ENCODE data around the gene CCL19.
"Not testable (repeated sequence)": the region's sequence is repeated elsewhere in the genome, so short reads cannot be mapped to it uniquely, and the experiment has no call there.

Gene CCL19
- 0 reads per million in 4 donors for total RNA-seq

DNA sequence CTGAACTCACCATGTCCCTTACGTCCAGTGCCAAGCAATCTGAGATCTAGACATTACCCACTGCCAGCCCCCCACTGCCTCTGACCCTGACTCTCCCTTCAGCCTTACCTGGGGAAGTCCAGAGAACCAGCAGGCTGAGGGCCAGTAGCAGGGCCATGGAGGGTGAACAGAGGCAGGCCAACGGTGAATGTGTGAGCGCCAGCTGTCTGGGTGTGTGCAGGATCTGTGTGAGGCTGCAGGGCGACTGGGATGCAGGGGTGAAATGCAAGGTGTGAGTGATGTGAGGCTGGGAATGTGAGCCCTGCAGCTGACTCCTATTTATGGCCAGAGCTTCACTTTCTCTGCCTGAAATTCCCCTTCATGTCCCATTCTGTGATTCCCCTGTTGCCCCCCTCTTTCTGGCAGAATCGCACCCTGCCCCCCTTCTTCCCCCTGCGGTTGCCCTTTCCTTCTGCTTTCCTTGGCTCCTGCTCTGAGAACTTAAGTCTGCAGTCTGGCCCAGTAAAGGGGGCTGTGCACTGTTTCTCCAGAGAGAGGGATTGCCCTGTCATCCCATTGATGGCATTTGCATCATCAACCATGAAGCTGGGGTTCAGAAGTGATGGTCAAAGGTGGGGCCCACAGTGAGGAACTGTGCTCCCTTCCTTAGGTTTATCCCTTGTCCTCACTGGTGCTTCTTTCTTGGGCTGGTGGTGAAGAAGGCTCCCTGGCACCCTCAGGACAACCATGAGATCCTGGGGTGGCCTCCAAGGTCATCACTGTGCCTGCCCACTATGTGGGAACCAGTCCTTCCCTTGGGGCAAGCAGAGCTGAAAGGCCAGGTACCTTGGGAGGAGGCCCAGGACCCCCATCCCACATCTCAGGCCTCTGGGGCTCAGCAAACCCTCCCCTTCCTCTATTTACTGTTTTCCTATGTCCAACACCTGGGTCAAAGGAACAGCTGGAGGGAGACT lies at the start of gene CCL19:
Gene CCL19 (minus strand): TSS at position 294 of the 953 bp plus-strand sequence. CDS start 137 bp downstream, at position 157.
- DNase-seq, result no peak

DNA sequence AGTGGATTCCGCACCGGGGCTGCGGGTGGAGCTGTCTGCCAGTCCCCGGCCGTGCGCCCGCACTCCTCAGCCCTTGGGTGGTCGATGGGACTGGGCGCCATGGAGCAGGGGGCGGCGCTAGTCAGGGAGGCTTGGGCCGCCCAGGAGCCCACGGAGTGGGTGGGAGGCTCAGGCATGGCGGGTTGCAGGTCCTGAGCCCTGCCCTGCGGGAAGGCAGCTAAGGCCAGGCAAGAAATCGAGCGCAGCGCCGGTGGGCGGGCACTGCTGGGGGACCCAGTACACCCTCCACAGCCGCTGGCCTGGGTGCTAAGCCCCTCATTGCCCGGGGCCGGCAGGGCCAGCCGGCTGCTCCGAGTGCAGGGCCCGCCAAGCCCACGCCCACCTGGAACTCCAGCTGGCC lies 49.1 kb upstream of the CCL19 start:
- not testable (repeated sequence) for DNase-seq

DNA sequence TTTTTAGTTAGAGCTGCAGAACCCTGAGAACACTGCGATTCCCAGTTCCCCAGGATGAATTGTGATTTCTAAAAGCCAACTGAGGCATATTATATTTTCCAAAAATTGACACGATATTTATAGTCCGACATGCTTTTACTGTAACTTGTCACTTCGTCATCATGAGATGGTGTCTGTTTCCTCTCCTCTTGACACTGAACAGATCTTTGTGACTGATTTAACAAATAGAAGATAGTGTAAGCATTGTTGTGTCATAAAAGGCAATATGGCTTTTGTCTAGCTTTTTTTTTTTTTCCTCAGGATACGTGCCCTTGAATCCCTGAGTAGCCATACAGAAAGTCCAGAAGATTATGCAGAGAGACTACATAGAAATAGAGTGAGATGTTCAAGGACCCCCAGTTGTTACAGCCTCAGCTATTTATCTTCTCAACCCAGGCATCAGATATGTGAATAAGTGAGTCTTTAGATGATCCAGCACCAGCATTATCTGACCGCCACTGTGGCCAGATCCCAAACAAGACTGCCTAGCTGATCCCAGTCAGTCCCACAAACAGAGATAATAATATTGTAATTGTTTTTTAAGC lies 46.7 kb upstream of the CCL19 start:
- no peak for DNase-seq

DNA sequence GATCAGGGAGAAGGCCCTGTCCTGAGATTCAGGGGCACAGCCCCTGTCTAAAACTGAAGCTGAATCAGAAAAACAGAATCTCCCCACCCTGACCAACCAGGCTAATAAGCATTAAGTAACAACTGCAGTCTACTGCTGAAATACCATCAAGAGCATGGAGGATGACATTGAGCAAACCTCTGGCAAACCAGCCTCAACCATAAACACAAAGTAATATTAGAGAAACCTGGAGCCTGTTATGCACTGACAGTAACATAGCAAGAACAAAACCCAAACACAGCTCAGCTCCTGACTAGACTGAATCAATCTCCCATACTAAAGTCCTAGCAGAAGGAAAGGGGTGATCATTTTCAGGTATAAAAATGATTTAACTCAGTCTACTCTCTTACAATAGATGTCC lies 43.6 kb upstream of the CCL19 start:
- no peak for DNase-seq

DNA sequence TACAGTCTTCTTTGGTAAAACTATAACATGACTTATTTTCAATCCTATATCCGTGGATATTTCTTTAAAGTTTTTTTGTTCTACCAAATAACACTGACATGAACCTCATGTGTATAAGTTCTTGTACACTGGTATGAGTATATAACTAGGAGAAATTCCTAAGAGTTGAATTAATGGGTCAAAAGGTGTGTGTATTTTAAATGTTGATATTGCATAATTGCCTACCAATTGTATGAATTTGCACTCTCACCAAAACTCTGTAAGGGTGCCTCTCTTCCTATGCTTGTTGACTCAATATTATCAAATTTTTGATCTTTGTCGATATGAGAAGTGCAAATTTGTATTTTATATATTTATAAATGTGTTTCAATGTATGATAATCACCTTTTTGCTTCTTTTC lies 41.8 kb upstream of the CCL19 start:
- no peak for DNase-seq

DNA sequence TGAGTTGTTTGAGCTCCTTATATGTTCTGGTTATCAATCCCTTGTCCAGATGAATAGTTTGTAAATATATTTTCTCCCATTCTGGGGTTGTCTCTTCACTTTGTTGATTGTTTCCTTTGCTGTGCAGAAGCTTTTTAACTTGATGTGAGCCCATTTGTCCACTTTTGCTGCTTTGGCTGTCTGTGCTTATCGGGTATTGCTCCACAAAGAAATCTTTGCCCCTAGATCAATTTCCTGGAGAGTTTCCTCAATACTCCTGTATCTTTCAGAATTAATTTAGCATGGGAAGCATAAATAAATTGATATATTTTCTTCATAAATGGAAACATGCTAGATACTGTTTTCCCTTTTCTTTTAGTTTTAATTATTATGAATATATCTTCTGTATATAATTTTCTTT lies 41.4 kb upstream of the CCL19 start:
- DNase-seq, result no peak

DNA sequence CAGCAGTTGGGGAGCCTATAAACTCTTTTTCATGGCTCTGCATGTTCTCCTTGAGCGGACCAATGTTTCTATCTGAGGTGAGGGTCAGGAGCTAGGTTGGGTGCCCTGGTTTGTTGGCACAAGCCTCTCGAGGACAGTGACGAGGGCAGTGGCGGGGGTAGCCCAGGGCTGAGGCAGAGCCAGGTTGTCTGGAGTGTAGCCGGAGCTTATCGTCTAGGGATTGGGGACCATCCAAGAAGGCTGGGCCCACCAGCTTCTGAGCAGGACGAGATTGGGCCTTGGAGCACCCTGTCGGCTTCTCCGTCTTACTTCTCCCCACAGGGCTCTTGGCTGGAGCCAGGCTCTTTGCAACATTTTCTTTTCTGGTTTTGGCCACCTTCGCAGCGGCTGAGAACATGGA lies 32.1 kb upstream of the CCL19 start:
- DNase-seq, result no peak

DNA sequence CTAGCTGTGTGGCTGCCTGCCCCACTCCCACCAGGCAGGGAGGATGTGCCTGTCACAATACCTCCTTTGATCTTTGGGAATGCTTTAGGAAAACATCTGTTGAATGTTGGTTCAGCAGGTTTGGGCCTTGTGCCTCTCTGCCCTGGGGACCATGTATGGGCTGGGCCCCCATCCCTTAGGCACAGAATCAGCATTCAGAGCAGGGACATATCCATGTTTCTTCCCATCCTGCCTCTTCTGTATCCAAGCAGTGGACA lies 28.6 kb upstream of the CCL19 start:
- not testable (repeated sequence) for DNase-seq

DNA sequence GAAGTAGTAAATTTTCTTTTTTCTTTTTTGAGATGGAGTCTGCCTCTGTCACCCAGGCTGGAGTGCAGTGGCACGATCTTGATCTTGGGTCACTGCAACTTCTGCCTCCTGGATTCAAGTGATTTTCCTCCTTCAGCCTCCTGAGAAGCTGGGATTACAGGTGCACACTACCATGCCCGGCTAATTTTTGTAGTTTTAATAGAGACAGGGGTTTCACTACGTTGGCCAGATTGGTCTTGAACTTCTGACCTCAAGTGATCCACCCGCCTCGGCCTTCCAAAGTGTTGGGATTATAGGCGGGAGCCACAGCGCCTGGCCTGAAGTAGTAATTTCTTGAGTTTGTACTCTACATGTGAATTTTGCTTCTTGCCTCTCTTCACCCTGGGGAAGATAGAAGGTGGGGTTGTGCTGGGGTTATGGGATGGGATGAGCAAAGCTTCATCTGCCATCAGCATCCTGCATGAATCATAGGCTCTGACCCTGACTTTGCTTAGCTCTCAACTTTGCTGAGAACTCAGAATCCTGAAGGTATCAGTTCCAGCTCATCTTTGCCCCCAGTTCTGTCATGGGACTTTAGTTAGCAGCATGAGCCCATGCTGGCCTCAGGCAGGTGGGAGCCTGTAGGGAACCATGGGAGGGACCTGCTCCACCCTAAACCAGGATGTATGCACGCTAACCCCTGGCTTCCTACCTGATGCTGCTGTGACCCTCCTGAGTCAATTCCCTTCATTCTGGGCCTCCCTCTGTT lies 28.1 kb upstream of the CCL19 start:
- no peak for DNase-seq

DNA sequence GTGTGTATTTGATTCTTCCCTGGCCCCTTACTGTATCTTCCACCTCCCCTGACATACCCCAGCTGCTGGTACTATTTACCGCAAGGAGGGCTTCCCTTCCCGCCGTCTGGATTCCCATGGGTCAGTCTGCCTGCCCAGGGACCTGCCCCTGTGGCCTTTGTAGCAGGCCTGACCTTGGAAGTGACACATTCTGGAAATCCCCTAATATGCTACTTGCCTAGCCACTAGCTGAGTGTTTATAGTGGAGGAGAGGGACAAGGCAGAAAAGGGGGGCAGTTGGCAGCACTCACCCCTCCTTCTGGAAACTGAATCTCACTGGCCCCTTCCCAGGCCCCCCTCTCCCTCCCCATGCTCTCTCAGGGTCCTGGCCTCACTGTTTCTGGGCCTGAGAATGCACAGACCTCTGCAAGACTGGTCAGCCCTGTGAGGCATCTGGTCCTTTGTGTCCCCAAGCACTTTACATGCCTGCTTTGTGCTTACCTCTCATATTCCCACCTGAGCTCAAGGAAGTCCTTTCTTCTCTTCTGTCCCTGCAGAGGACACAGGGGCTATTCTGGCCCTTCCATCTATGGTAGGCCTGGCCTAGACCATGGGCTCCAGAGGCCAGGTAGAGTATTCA lies 27.0 kb upstream of the CCL19 start:
- DNase-seq, result no peak

DNA sequence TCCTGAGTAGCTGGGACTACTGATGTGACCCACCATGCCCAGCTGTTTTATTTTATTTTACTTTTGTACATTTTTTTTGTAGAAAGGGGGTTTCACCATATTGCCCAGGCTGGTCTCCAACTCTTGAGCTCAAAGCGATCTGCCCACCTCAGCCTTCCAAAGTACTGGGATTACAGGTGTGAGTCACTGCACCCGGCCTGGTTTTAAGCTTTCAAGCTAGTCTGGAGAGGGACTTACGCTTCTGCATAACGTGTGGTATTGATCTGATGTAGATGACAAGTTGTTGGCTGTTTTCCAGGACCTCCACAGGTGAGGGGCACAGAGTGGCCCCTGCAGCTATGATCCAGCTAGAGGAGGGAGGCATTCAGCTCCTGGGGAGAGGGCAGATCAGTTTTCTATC lies 25.6 kb upstream of the CCL19 start:
- DNase-seq, result no peak

DNA sequence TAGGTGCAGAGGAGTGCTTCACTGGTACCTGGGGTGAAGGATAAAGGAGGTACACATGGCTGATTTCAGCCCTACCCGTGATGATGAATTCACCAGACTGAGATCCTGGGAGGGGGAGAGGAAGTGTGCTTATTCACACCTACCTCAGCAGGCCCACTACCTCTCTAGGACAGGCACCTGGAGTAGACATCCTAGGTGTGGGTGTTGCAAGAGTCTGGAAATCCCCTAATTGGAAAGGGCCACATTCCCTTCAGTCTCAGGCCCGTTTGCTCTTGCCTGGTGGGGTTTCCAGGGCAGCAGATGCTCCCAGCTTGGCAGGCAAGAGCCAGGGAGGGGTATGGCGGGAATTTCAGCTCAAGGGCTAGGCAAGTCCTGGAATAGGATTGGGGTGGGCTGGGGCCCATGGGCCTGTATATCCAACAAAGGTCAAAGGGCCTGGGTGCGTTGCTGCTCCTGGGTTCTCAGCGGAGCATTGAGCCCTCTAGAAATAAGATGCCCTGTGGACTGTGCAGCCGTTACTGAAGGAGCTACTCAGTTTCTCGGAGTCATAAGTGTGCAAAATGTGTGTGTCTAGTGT lies 24.7 kb upstream of the CCL19 start:
- no peak for DNase-seq

DNA sequence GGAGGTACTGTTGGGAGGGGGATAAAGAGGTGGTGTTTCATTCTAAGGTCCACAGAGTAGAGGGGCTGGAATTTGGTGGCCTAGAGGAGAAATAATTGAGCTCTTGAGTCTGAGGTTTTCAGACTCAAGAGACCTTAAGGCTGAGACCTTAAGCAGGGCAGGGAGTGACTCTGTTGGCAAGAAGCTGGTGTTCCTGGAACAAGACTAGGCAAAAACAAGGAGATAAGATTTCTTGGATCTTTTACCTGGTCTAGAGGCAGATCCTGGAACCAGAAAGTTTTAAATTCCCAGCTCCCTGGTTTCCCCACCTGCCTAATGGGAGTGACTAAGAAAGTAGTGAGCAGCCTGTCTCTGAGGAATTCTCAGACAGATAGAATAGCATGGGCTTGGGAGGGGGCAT lies 22.9 kb upstream of the CCL19 start:
- DNase-seq, result no peak

DNA sequence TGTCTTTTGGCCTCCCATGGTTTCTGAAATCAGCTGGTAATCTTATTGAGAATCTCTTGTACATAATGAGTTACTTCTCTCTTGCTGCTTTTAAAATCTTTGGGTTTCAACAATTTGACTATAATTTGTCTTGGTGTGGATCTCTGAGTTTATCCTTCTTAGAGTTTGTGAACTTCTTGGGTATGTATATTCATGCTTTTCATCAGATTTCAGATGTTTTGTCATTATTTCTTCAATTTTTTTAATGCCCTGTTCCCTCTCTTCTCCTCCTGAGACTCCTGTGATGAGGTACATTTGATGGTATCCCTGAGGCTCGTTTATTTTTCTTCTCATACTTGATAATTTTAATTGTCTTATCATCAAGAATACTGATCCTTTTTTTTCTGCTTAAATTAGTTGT lies 21.1 kb upstream of the CCL19 start:
- no peak for DNase-seq

DNA sequence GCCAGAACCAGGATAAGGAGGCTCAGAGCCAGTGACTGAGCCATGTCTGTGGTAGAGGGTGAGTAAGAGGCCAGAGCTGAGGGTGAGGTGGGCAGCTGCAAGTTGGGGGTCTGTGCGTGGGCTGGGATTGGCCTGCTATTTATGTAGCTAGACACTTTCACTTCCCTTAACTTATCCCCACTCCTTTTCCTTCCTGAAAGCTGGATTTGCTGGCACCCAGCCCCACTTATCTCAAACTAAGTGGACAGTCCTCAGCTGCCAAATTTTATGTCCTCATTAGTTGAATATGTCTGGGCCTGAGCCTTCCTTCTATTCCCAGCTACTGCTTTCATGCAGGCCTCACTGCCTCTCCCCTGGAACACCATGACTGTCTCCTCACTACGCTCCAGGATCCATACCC lies 18.9 kb upstream of the CCL19 start, which contains the start of gene CCL21:
Gene CCL21 (minus strand): TSS at position 114 of the 400 bp plus-strand sequence. CDS start 70 bp downstream, at position 44.
- no peak for DNase-seq

DNA sequence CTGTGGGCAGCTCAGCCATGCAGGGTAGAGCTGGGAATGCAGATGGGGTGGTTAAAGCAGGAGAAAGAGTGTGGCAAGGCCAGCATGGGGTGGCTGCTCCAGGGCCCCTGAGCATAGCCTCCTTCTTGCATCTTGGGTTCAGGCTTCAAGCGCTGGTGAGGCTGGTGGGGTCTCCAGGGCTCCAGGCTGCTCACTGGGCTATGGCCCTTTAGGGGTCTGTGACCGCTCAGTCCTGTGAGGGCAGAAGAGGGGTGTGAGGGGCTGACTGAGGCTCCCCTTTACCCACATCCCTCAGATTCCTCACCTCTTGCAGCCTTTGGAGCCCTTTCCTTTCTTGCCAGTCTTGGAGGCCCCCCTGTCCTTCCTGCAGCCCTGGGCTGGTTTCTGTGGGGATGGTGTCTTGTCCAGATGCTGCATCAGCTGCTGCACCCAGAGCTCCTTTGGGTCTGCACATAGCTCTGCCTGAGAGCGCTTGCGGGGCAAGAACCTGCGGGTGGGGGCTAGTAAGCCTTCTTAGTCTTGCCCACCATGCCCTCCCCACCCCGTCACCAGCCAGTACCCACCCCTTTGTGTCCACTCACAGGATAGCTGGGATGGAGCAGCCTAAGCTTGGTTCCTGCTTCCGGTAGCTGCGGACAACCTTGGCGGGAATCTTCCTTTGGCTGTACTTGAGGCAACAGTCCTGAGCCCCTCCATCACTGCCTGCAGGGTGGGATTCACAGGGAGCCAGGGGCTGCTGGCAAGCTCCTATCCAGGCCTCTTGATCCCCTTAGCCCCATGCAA lies 18.3 kb upstream of the CCL19 start:
- DNase-seq, result no peak

DNA sequence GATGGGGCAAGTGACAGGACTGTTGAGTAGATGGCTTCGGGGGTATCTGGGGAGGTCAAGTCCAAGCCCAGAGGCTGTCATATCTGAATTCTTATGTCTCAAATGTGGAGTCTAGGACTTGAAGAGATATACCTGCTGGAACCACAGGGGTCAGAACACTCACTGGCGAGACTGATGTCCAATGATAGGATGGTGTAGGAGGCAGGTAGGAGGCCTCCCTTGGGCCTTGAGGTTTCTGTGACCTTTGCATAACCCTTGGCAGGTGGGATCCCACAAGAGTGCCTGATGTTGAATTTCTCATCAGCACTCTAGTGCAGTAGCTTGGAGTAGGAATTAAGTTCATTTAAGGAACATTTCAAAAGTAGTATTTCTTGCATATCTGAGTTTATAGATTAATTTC lies 16.1 kb upstream of the CCL19 start:
- no peak for DNase-seq

DNA sequence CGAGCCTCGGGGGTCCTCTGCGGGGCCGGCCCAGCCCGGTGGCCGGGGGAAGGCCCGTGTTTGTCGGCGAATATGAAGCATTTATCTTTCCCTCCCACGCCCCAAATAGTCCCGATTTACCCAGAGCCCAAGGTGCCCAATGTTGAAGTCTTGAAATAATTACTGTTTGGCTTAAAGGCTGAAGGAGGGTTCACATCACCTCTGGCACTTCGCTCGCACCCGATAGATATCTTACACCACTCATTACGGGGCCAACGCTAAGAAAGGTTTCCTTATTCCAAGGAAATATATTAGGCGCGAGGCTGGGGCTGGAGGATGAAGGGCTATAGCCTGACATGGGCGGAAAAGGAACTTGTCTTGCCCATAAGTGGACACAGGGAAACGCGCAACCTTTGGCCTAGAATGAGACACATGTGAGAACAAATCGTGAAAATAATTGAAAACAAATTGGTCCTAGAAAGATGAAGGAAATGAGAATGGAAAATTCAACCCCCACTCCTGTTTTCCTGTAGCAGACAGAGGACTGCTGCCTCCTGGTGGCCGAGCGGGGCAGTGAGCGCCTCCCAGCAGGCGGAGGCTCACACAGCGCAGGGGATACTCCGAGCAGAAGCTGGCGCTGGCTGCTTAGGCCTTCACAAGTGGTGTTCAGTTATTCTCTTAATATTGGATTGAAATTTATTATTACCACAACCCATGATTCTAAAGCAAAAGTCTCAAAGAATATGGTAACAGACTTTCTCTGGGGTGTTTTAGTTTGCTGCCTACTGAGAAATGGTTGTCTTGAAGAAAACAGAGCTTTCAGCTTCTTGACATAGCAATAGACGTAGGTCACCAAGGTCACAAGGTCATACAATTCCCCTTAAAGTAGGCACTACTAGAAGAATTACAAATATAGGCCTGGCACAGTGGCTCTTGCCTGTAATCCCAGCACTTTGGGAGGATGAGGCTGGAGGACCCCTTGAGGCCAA lies 11.0 kb upstream of the CCL19 start:
- DNase-seq, result peak; percentile 55 to 73 (median 68)

DNA sequence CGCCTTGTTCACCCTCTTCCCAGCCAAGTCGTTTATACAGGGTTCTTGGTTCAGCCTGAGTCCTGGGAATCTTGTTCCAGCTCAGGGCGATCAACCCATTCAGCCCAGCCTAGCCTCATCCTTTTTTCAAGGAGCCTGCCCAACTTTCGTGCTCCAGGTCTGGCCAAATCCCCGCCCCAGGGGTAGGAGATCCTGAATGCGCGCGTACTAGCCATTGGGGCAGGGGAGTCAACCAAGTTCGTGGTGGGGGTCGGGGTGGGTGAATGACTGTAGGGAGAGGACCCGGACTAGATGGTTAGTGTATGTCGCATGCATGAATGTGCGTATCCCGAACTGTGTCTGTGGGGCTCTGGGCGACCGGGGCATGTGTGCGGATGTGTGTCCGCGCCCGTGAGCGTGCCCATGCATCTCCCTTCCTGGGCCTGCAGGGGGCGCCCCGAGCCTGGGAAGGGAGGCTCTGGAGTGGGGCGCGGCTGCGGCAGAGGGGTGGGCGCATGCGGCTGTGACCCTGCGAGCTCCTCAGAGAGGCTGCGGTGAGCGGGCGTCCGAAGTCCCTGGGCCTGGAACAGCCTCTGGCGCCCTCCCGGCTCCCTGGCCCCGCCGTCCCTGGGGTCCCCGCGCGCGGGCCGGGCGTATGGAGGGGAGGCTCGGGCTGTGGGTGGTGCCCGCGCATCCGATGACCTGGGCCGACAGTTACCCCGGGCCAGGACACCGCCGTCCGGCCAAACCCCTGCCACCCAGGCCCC lies 10.1 kb upstream of the CCL19 start:
- DNase-seq, result peak; percentile 54 to 65 (median 63)

DNA sequence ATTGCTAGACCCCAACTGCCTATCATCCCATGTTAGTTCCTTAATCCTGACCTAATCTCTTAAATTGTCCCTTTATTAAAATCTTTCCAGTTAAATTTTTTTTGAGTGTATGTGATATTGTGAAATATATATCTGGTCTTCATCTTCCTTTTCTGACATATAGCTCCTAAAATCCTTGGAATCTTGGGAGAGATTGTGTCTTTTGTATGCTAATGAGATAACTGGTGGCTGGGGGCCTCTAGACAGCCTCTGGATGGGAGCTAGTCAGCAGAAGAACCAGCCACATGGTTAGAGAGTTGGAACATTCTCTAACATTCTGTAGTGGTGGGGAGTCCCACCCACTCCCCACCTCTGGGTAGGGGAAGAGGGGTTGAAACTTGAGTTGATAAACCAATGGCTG lies 3.7 kb upstream of the CCL19 start:
- DNase-seq, result no peak

Measured in T-helper 1 cell (primary cell).